OCI-LY7 (cell line): Measurements from ENCODE around the gene JMJD4.

Experiments
- EZH2phosphoT487 ChIP-seq: fragments of 200-600 bp; sonication (generic); IDR thresholded peaks from 2 replicates; pipeline ENCODE4 v1.6.1; 2018; ENCODE audit warnings: low read depth, borderline replicate concordance, mild to moderate bottlenecking, mixed run types, antibody characterized with exemption, low read length, moderate library complexity, mixed read lengths
- TF ChIP-seq, protein P1 (sequence below): fragments of 200-600 bp; sonication (generic); conservative IDR thresholded peaks from 2 replicates; pipeline ENCODE4 v1.5.1; 2014; ENCODE audit warnings: mild to moderate bottlenecking, antibody characterized with exemption, low read length, moderate library complexity, mixed read lengths

GRCh38 chr1:227709451-227709850, 25.7 kb downstream of the JMJD4 start:
- TF ChIP-seq, protein P1, sequence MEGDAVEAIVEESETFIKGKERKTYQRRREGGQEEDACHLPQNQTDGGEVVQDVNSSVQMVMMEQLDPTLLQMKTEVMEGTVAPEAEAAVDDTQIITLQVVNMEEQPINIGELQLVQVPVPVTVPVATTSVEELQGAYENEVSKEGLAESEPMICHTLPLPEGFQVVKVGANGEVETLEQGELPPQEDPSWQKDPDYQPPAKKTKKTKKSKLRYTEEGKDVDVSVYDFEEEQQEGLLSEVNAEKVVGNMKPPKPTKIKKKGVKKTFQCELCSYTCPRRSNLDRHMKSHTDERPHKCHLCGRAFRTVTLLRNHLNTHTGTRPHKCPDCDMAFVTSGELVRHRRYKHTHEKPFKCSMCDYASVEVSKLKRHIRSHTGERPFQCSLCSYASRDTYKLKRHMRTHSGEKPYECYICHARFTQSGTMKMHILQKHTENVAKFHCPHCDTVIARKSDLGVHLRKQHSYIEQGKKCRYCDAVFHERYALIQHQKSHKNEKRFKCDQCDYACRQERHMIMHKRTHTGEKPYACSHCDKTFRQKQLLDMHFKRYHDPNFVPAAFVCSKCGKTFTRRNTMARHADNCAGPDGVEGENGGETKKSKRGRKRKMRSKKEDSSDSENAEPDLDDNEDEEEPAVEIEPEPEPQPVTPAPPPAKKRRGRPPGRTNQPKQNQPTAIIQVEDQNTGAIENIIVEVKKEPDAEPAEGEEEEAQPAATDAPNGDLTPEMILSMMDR: no peak
- no peak for TF ChIP-seq EZH2phosphoT487
